Adrenal gland (tissue), 12 donors: ENCODE data around the gene PHC2. TPM values are rescaled to one million over a fixed set of nuclear protein-coding genes. Genes with fewer than 3 reads are reported as not detected.
A peak's percentile ranks its signal among the peaks of the same experiment; 100 is the strongest.

Source experiments
- DNase-seq, 7 donors: peaks; one replicate each; pipeline ENCODE4 v3.0.0-alpha.2; 2019 to 2020
- H3K27ac ChIP-seq, 5 donors: fragments of 200-600 bp; sonication (generic) in 4 of 5; 1 replicate in 3 of 5; 2 replicates in 2 of 5; pipeline versions ENCODE4 v1.5.1 to v1.8.0; 2016 to 2020; ENCODE audit warnings: mild to moderate bottlenecking in 1 of 5
- H3K27me3 ChIP-seq: fragments of 200-600 bp; 2 replicates; pipeline ENCODE4 v1.8.0; 2021
- H3K36me3 ChIP-seq, 2 donors: fragments of 200-600 bp; replicated peaks in 1 of 2; 1 replicate in 1 of 2; 2 replicates in 1 of 2; pipeline versions ENCODE4 v1.5.1 to v1.8.0; 2018 to 2022
- H3K4me1 ChIP-seq, 2 donors: fragments of 200-600 bp; replicated peaks in 1 of 2; 1 replicate in 1 of 2; 2 replicates in 1 of 2; pipeline versions ENCODE4 v1.5.1 to v1.8.0; 2018 to 2021
- H3K4me3 ChIP-seq, 4 donors: fragments of 200-600 bp; sonication (generic) in 3 of 4; one replicate each; pipeline ENCODE4 v1.5.1; 2016 to 2018
- H3K9me3 ChIP-seq, 3 donors: fragments of 200-600 bp; sonication (generic) in 1 of 3; replicated peaks in 1 of 3; 1 replicate in 2 of 3; 2 replicates in 1 of 3; pipeline versions ENCODE4 v1.5.1 to v1.8.0; 2016 to 2021
- POLR2A ChIP-seq, 2 donors: fragments of 450-650 bp; IDR thresholded peaks; one replicate each; pipeline ENCODE4 v1.6.1; 2017; ENCODE audit warnings: antibody characterized with exemption in 2 of 2, mild to moderate bottlenecking in 2 of 2, moderate library complexity in 1 of 2
- WGBS, 4 donors: extraction: QIAGEN DNeasy Blood & Tissue Kit in 2 of 4; methylation state at CpG; one replicate each; pipeline versions ENCODE4 v1.1.5 to v1.1.7; 2013 to 2017; 5-methylcytosine and 5-hydroxymethylcytosine counted together
- intact Hi-C, 2 donors: fragments of 100-400 bp; cut with DNase I; formaldehyde crosslinking; loops; one replicate each; pipeline versions ENCODE4 v1.14.1 to v1.15.0; 2022 to 2023
- polyA plus RNA-seq, 3 donors: library from polyadenylated mRNA; stranded (reverse); fragments of 200-250 nt in 2 of 3; fragments of 350-450 nt in 1 of 3; fragmentation: Illumina TruSeq in 1 of 3; extraction: RNeasy Lipid Tissue Mini Kit (QIAGEN cat#74804) in 1 of 3; gene quantifications; one replicate each; pipeline ENCODE4 v1.2.3, GENCODE V29; 2013 to 2014
- total RNA-seq, 9 donors: library from RNA; depleted of rRNA in 4 of 9; stranded (reverse); fragments of >200 nt in 4 of 9; fragments of 120-200 nt in 1 of 9; fragmentation: NEBNext Ultra II Directional in 1 of 9; extraction: Animal tissue kit (Norgen Biotek cat#: 25700) in 1 of 9; gene quantifications; one replicate each; pipeline versions ENCODE4 v1.1.0 to v1.2.4, GENCODE V29; 2013 to 2023
- TF ChIP-seq, protein P1 (sequence below), 6 experiments: fragments of 450-650 bp in 4 of 6; fragments of 200-600 bp in 2 of 6; sonication (generic) in 1 of 6; IDR thresholded peaks; 1 replicate in 5 of 6; 2 replicates in 1 of 6; pipeline versions ENCODE4 v1.5.1 to v1.8.0; 2016 to 2021; ENCODE audit warnings: antibody characterized with exemption in 6 of 6, mild to moderate bottlenecking in 2 of 6, moderate library complexity in 1 of 6
- donor health status: healthy with polysubstance abuse.
- donor health status: Bipolar disorder and iron deficiency.
- donor health status: DM: yes; HTN: yes; CAD: no.
- donor health status: DM: no; HTN: no; CAD: no.
- donor health status: DM: no; HTN: no; CAD: no.
- donor health status: DM: yes; HTN: yes; CAD: no.

PHC2 gene
- total and polyA plus RNA-seq, 12 donors: 24.9 to 164 (median 112) TPM

DNA sequence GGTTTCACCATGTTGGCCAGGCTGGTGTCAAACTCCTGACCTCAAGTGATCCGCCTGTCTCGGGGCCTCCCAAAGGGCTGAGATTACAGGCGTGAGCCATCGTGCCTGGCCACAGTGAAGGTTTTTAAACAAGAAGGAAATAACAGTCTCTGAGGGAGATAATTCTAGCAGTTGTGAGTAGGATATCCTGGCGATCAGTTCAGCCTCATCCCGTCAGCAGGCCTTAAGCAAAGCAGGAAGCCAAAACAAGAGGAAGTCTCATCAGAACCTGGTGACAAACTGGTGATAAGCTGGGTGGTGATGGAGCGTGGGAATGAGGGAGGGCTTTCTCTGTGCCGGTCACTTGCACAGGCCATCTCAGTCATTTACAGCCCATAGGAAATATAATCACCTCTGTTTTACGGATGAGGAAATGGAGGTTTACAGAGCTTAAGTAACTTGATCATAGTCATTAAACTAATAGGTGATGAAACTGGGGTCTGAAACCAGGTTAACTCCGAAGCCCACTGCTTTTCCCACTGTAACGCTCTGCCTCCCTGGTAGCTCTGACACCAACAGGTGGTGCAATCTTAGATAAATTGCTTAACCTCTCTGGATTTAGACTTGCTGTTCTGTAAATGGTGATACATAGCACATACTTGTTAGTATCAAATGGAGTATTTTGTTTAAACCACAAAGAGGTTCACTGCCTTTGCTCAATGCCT is 69.2 kb downstream of the PHC2 start:
- H3K4me3 ChIP-seq: no peak overlapping the region
- peak overlapping the region in 3 of 5 donors; percentile 4 to 61 (median 38) for H3K27ac ChIP-seq
- 62 to 75% (median 65%) methylated on average over 7 to 11 of the region's 11 CpGs for WGBS, 4 donors
- no peak for TF ChIP-seq POLR2A (IDR thresholded peaks at IDR 0.05)
- TF ChIP-seq, protein P1, sequence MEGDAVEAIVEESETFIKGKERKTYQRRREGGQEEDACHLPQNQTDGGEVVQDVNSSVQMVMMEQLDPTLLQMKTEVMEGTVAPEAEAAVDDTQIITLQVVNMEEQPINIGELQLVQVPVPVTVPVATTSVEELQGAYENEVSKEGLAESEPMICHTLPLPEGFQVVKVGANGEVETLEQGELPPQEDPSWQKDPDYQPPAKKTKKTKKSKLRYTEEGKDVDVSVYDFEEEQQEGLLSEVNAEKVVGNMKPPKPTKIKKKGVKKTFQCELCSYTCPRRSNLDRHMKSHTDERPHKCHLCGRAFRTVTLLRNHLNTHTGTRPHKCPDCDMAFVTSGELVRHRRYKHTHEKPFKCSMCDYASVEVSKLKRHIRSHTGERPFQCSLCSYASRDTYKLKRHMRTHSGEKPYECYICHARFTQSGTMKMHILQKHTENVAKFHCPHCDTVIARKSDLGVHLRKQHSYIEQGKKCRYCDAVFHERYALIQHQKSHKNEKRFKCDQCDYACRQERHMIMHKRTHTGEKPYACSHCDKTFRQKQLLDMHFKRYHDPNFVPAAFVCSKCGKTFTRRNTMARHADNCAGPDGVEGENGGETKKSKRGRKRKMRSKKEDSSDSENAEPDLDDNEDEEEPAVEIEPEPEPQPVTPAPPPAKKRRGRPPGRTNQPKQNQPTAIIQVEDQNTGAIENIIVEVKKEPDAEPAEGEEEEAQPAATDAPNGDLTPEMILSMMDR (IDR thresholded peaks at IDR 0.05): no peak
- H3K4me1 ChIP-seq: peaks cover 3 to 6% of the 10 kb centered on the region in 2 donors
- DNase-seq: peak in 2 of 7 donors; percentile 18 to 46
- intact Hi-C loops: loop anchor here in 1 of 2 donors (10.0 kb wide), 1 partner anchor 137 kb away; no protein-coding TSS in a partner anchor
- H3K9me3 ChIP-seq: no peaks in the 10 kb centered on the region
- H3K36me3 ChIP-seq: peaks cover 0 to 37% of the 10 kb centered on the region in 2 donors
- H3K27me3 ChIP-seq: no peaks in the 10 kb centered on the region

DNA sequence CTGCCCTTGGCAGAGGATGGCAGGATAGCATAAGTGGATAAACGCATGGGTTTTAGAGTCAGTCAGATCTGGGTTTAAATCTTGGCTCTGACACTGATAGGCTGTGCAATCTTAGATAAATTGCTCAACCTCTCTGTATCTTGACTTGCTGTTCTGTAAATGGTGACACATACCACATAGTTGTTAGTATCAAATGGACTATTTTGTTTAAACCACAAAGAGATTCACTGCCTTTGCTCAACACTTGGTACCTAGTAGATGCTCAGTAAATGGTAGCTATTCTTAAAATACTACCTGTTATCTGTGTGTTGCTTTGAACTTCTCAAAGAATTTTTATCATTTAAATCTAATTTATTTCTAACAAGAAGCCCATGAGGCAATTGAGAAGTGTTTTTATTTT is 70.5 kb downstream of the PHC2 start:
- peak overlapping the region in 1 of 5 donors; percentile 8 for H3K27ac ChIP-seq
- intact Hi-C loops: loop anchor here in 1 of 2 donors (10.0 kb wide), 1 partner anchor 136 kb away; no protein-coding TSS in a partner anchor
- DNase-seq: no peak
- peaks cover 3 to 6% of the 10 kb centered on the region in 2 donors for H3K4me1 ChIP-seq
- no peak for TF ChIP-seq POLR2A (IDR thresholded peaks at IDR 0.05)
- TF ChIP-seq, protein P1 (IDR thresholded peaks at IDR 0.05): no peak
- no peaks in the 10 kb centered on the region for H3K9me3 ChIP-seq
- 44 to 52% (median 47%) methylated on average over 1 of the region's 1 CpG for WGBS, 4 donors
- peaks cover 0 to 30% of the 10 kb centered on the region in 2 donors for H3K36me3 ChIP-seq
- no peaks in the 10 kb centered on the region for H3K27me3 ChIP-seq
- H3K4me3 ChIP-seq: no peak overlapping the region

GRCh38 chr1:33359931-33360330 is 71.0 kb downstream of the PHC2 start:
- H3K4me3 ChIP-seq: no peak overlapping the region
- no peak for TF ChIP-seq POLR2A (IDR thresholded peaks at IDR 0.05)
- WGBS, 4 donors: 74 to 93% (median 84%) methylated on average over 2 of the region's 2 CpGs
- H3K36me3 ChIP-seq: peaks cover 0 to 28% of the 10 kb centered on the region in 2 donors
- DNase-seq: peak in 1 of 7 donors; percentile 19
- no peaks in the 10 kb centered on the region for H3K27me3 ChIP-seq
- peaks cover 3 to 6% of the 10 kb centered on the region in 2 donors for H3K4me1 ChIP-seq
- intact Hi-C loops: loop anchor here in 1 of 2 donors (10.0 kb wide), 1 partner anchor 135 kb away; no protein-coding TSS in a partner anchor
- H3K27ac ChIP-seq: peak overlapping the region in 1 of 5 donors; percentile 8
- no peaks in the 10 kb centered on the region for H3K9me3 ChIP-seq

DNA sequence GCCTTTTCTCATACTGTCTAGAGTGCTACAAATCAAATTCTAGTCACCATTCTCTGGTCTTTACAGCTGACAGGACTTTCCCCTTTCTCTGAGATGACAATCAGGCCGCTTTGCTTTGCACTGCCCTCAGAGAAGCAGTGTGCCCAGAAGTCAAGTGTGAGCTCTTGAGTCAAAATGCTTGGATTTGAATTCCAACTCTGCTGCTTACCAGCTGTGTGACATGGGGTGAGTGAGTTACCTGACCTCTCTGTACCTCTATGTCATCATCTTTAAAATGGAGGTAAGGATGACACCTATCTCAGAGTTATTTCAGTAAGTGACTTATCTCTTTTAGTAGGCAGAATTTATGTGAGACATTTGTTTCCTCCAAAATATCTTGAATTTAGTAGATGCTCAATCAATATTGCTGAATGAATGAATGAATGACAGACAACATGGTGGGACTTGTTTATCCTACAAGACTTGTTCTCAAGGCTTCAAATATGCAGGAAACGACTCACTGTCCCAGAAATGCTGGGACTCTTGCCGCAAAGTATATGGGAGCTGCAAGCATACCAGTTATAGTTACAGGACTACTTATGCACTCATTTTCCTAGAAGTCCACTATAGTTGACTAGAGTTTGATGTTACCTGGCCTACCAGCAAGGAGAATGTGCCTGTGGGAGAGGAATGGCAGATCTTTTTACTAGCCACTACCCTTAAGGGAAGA is 71.9 kb downstream of the PHC2 start:
- intact Hi-C loops: no loop called here
- Histone ChIP-seq H3K4me3 (no peak overlapping the region), H3K4me1 (peaks cover 3 to 6% of the 10 kb centered on the region in 2 donors), H3K36me3 (peaks cover 0 to 33% of the 10 kb centered on the region in 2 donors), H3K27ac (no peak overlapping the region), H3K9me3 (no peaks in the 10 kb centered on the region), H3K27me3 (no peaks in the 10 kb centered on the region)
- TF ChIP-seq POLR2A (IDR thresholded peaks at IDR 0.05): no peak
- TF ChIP-seq, protein P1 (IDR thresholded peaks at IDR 0.05): no peak
- peak in 1 of 7 donors; percentile 2 for DNase-seq
- WGBS, 4 donors: 89 to 98% (median 92%) methylated on average over 3 of the region's 3 CpGs
